Esophagus (tissue), 2 donors: ENCODE measurements around the gene HCFC1. TPM values are rescaled to one million over a fixed set of nuclear protein-coding genes. Genes with fewer than 3 reads are reported as not detected.

ENCODE experiments used
- H3K27ac ChIP-seq, 2 donors: one replicate each; pipeline ENCODE4 v1.5.1; 2013; ENCODE audit warnings: low read depth in 2 of 2, mild to moderate bottlenecking in 2 of 2, inconsistent platforms in 1 of 2, low read length in 1 of 2, moderate library complexity in 1 of 2
- H3K27me3 ChIP-seq, 2 donors: one replicate each; pipeline ENCODE4 v1.6.1; 2013; ENCODE audit warnings: low read length in 2 of 2, control low read depth in 1 of 2, mild to moderate bottlenecking in 1 of 2; ENCODE audit not compliant: insufficient read depth in 2 of 2, control insufficient read depth in 1 of 2
- H3K36me3 ChIP-seq, 2 donors: one replicate each; pipeline ENCODE4 v1.6.1; 2013; ENCODE audit warnings: low read length in 1 of 2; ENCODE audit not compliant: control insufficient read depth in 2 of 2, insufficient read depth in 2 of 2
- H3K4me1 ChIP-seq, 2 donors: one replicate each; pipeline ENCODE4 v1.6.1; 2013; ENCODE audit warnings: low read length in 1 of 2; ENCODE audit not compliant: control insufficient read depth in 2 of 2, insufficient read depth in 2 of 2
- H3K4me3 ChIP-seq, 2 donors: one replicate each; pipeline ENCODE4 v1.5.1; 2013; ENCODE audit warnings: low read length in 2 of 2, mild to moderate bottlenecking in 2 of 2, low read depth in 1 of 2, moderate library complexity in 1 of 2
- H3K9me3 ChIP-seq, 2 donors: one replicate each; pipeline ENCODE4 v1.6.1; 2013; ENCODE audit warnings: mild to moderate bottlenecking in 2 of 2, low read depth in 1 of 2, low read length in 1 of 2, moderate library complexity in 1 of 2; ENCODE audit not compliant: control insufficient read depth in 2 of 2, insufficient read depth in 1 of 2
- WGBS, 2 donors: extraction: QIAGEN DNeasy Blood & Tissue Kit; methylation state at CpG; one replicate each; pipeline ENCODE4 v1.1.7; 2013; 5-methylcytosine and 5-hydroxymethylcytosine counted together
- polyA plus RNA-seq, 2 donors: library from polyadenylated mRNA; stranded (reverse); fragments of 200-250 nt; gene quantifications; one replicate each; pipeline ENCODE4 v1.2.3, GENCODE V29; 2013
- donor health status: healthy with polysubstance abuse.
- donor health status: Bipolar disorder and iron deficiency.

HCFC1 gene
- polyA plus RNA-seq, 2 donors: 13.0 to 15.9 TPM

- Histone ChIP-seq H3K36me3 (no peaks in the 10 kb centered on the region), H3K9me3 (no peaks in the 10 kb centered on the region), H3K27ac (no peak overlapping the region), H3K4me3 (no peak overlapping the region), H3K4me1 (peaks cover 0 to 3% of the 10 kb centered on the region in 2 donors), H3K27me3 (peaks cover 0 to 4% of the 10 kb centered on the region in 2 donors)
- WGBS, 2 donors: 86 to 94% methylated on average over 14 of the region's 14 CpGs
Measured at GRCh38 chrX:153920546-153920945, 51.1 kb downstream of the HCFC1 start.

GRCh38 chrX:153919281-153919680, 52.3 kb downstream of the HCFC1 start:
- Histone ChIP-seq H3K4me1 (peaks cover 0 to 3% of the 10 kb centered on the region in 2 donors), H3K27ac (no peak overlapping the region), H3K4me3 (no peak overlapping the region), H3K27me3 (peaks cover 0 to 4% of the 10 kb centered on the region in 2 donors), H3K9me3 (no peaks in the 10 kb centered on the region), H3K36me3 (no peaks in the 10 kb centered on the region)
- 89 to 96% methylated on average over 13 of the region's 13 CpGs for WGBS, 2 donors

- Histone ChIP-seq H3K36me3 (no peaks in the 10 kb centered on the region), H3K27ac (no peak overlapping the region), H3K27me3 (peaks cover 0 to 4% of the 10 kb centered on the region in 2 donors), H3K9me3 (no peaks in the 10 kb centered on the region), H3K4me3 (no peak overlapping the region), H3K4me1 (no peaks in the 10 kb centered on the region)
- 62 to 69% methylated on average over 6 of the region's 6 CpGs for WGBS, 2 donors
Measured at GRCh38 chrX:153917869-153918268, 53.7 kb downstream of the HCFC1 start.

DNA sequence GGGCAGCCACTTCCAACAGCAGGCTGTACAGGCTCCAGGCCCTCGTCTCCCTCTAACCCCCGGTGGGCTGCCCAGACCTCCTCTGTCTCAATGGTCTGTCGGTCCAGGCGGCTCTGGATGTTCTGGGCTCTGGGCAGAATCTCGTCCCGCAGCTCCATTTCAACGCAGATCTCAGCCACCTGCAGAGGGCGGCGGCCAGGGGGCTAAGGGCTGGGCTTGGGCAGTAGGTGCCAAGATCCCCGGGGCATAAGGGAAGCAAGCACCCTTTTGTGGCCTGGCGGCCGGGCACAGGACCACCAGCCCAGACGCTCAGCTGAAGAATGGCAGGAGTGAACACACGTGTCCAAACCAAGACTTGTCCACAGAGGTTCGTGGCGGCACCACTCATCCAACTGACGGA, 57.9 kb downstream of the HCFC1 start:
- Histone ChIP-seq H3K9me3 (no peaks in the 10 kb centered on the region), H3K4me3 (no peak overlapping the region), H3K27me3 (no peaks in the 10 kb centered on the region), H3K27ac (no peak overlapping the region), H3K4me1 (no peaks in the 10 kb centered on the region), H3K36me3 (no peaks in the 10 kb centered on the region)
- 90 to 91% methylated on average over 15 to 17 of the region's 17 CpGs for WGBS, 2 donors

- WGBS, 2 donors: 80% methylated on average over 14 to 17 of the region's 17 CpGs
- no peaks in the 10 kb centered on the region for H3K9me3 ChIP-seq
- no peaks in the 10 kb centered on the region for H3K36me3 ChIP-seq
- H3K27ac ChIP-seq: no peak overlapping the region
- no peak overlapping the region for H3K4me3 ChIP-seq
- H3K27me3 ChIP-seq: no peaks in the 10 kb centered on the region
- H3K4me1 ChIP-seq: no peaks in the 10 kb centered on the region
Measured at GRCh38 chrX:153913211-153913610, 58.4 kb downstream of the HCFC1 start.

GRCh38 chrX:153911798-153912197, 59.8 kb downstream of the HCFC1 start:
- no peaks in the 10 kb centered on the region for H3K27me3 ChIP-seq
- no peaks in the 10 kb centered on the region for H3K9me3 ChIP-seq
- 83 to 85% methylated on average over 6 of the region's 6 CpGs for WGBS, 2 donors
- H3K27ac ChIP-seq: no peak overlapping the region
- H3K4me3 ChIP-seq: no peak overlapping the region
- H3K36me3 ChIP-seq: no peaks in the 10 kb centered on the region
- H3K4me1 ChIP-seq: peaks cover 0 to 2% of the 10 kb centered on the region in 2 donors

GRCh38 chrX:153910446-153910845, 61.2 kb downstream of the HCFC1 start:
- H3K27ac ChIP-seq: no peak overlapping the region
- no peaks in the 10 kb centered on the region for H3K27me3 ChIP-seq
- WGBS, 2 donors: 91 to 93% methylated on average over 22 of the region's 22 CpGs
- H3K4me3 ChIP-seq: no peak overlapping the region
- H3K4me1 ChIP-seq: peaks cover 0 to 5% of the 10 kb centered on the region in 2 donors
- no peaks in the 10 kb centered on the region for H3K36me3 ChIP-seq
- no peaks in the 10 kb centered on the region for H3K9me3 ChIP-seq

GRCh38 chrX:153909980-153910360, 61.6 kb downstream of the HCFC1 start:
- Histone ChIP-seq H3K36me3 (no peaks in the 10 kb centered on the region), H3K4me1 (peaks cover 0 to 5% of the 10 kb centered on the region in 2 donors), H3K27me3 (no peaks in the 10 kb centered on the region), H3K4me3 (no peak overlapping the region), H3K9me3 (no peaks in the 10 kb centered on the region), H3K27ac (no peak overlapping the region)
- 93 to 94% methylated on average over 25 of the region's 25 CpGs for WGBS, 2 donors

- H3K4me1 ChIP-seq: peaks cover 0 to 5% of the 10 kb centered on the region in 2 donors
- no peaks in the 10 kb centered on the region for H3K9me3 ChIP-seq
- H3K36me3 ChIP-seq: no peaks in the 10 kb centered on the region
- H3K4me3 ChIP-seq: no peak overlapping the region
- no peaks in the 10 kb centered on the region for H3K27me3 ChIP-seq
- 78 to 83% methylated on average over 31 to 37 of the region's 37 CpGs for WGBS, 2 donors
- no peak overlapping the region for H3K27ac ChIP-seq
Measured at GRCh38 chrX:153909024-153909979, 62.3 kb downstream of the HCFC1 start.
